B cell (primary cell): ENCODE measurements around the gene SWAP70.

Experiments used
- EZH2 ChIP-seq: IDR thresholded peaks from 2 replicates; pipeline ENCODE4 v1.6.1; 2012; ENCODE audit warnings: borderline replicate concordance, low read depth, mild to moderate bottlenecking, moderate library complexity, low read length; ENCODE audit not compliant: insufficient read depth, poor library complexity, severe bottlenecking
- TF ChIP-seq, protein P1 (sequence below): fragments of 200-600 bp; IDR thresholded peaks from one replicate; pipeline ENCODE4 v1.8.0; 2022; ENCODE audit warnings: antibody characterized with exemption, mild to moderate bottlenecking

DNA sequence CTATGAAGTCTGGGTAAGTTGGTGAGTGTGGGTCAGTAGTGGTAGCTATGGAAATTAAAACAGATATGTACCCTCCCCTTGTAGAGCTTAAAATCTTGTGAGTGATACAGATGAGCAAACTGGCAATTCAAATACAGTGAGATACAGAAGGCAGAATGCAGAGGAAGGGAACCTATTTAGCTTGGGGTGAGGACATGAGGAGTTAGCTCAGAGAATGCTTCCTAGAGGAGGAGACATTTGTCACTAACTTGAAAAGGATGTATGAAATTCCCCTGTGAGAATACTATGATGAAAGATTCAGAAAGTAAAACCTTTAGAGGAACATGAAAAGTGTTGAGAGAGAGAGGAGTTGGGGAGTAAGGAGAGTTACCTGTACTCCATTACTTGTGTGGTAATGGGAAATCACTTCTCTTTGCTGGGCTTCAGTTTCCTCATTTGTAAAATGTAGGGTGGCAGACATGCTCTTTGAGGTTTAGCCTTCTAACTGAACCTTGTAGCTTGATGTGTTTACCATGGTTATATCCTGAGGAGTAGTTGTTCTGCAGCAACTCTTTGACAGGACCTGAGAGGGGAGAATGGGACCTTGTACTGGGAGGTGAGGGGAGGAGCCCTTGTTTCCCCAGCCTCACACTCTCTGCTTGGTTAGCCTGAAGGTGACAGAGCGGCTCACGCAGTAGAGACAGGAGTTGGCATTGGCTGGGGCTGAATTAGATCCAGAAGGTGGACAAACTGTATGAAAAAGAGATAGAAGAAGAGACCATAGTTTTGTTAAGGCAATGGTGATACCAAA, 17.9 kb downstream of the SWAP70 start:
- TF ChIP-seq, protein P1, sequence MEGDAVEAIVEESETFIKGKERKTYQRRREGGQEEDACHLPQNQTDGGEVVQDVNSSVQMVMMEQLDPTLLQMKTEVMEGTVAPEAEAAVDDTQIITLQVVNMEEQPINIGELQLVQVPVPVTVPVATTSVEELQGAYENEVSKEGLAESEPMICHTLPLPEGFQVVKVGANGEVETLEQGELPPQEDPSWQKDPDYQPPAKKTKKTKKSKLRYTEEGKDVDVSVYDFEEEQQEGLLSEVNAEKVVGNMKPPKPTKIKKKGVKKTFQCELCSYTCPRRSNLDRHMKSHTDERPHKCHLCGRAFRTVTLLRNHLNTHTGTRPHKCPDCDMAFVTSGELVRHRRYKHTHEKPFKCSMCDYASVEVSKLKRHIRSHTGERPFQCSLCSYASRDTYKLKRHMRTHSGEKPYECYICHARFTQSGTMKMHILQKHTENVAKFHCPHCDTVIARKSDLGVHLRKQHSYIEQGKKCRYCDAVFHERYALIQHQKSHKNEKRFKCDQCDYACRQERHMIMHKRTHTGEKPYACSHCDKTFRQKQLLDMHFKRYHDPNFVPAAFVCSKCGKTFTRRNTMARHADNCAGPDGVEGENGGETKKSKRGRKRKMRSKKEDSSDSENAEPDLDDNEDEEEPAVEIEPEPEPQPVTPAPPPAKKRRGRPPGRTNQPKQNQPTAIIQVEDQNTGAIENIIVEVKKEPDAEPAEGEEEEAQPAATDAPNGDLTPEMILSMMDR, result no peak
- no peak for TF ChIP-seq EZH2
